Measurements from ENCODE around the gene SH2D7.

DNA sequence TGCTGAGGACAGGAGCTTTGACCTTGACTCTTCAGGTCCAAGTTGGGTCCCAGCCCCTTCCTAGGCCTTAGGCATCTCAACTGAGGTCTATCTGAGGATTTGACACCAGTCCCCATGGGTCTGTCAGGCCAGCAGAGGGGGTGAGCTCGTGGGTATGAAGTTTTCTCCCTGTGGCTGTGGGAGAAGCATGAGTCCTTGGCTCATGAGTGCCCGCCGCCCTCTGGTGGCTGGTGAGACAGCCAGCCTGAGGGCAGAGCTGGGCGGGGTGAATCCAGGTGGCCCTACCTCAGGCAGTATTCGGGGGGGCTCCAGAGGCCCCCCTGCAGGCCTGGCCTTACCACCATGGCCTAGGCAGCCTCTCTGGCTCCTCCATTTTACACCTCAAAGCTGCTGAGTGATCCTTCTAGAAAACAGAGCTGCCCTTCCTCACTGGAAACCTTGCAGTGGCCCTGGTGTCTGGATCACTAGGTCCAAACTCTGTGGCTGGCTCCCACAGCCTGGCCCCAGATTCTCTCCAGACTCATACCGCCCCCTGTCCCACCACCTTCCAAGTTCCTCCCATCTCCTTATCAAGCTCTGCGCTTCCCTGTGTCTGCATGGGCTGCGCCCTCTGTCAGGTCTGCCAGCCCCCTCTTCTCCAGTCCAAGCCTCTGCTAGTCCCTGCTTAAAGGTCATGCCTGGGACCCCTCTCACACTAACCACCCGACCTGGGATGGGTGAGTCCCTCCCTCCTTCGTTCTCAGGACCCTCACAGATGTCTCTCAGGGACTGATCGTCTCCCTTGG lies 16.1 kb downstream of the SH2D7 start:
- TF ChIP-seq YY1 (IDR thresholded peaks at IDR 0.05; ENCODE audit: insufficient read depth, insufficient read length): no peak
- TF ChIP-seq ZNF274 (IDR thresholded peaks at IDR 0.05; ENCODE audit: low read depth, low read length): no peak
- TF ChIP-seq SUZ12 (IDR thresholded peaks at IDR 0.05; ENCODE audit: extremely low read depth, insufficient read depth, insufficient read length): no peak

Measured in NT2/D1 (cell line).